ENCODE measurements around the gene HMOX2.
A peak's percentile ranks its signal among the peaks of the same experiment; 100 is the strongest.

The HMOX2 gene

DNA sequence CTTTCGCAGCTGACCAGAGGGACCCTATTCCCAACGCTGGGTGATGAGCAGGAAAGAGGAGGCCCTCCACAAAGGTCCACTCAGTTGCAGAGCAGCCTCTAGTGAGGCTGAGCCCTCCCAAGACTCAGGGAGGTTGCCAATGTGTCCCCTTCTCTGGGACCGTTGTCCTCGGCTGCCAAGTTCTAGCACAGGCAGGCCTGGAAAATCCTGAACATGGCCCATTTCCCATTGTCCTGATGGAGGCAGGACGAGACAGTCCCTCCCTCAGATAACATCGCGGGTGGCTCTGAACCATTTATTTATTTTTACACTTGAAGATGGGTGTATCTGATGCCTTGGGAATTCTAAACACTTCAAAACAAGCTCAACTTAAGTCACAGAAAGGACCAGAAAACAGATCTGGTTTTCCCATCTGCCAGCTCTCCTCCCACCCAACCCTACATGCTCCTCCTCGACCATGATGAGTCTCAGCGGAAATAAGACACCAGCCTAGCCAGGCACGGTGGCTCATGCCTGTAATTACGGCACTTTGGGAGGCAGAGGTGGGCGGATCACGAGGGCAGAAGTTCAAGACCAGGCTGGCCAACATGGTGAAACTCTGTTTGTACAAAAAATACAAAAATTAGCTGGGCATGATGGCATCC, 49.6 kb downstream of the HMOX2 start:
- no peak for DNase-seq

GRCh38 chr16:4529085-4530060, 53.2 kb downstream of the HMOX2 start:
- no peak for DNase-seq

GRCh38 chr16:4531811-4532210, 55.6 kb downstream of the HMOX2 start:
- no peak for DNase-seq

GRCh38 chr16:4532238-4532637, 56.0 kb downstream of the HMOX2 start:
- no peak for DNase-seq

DNA sequence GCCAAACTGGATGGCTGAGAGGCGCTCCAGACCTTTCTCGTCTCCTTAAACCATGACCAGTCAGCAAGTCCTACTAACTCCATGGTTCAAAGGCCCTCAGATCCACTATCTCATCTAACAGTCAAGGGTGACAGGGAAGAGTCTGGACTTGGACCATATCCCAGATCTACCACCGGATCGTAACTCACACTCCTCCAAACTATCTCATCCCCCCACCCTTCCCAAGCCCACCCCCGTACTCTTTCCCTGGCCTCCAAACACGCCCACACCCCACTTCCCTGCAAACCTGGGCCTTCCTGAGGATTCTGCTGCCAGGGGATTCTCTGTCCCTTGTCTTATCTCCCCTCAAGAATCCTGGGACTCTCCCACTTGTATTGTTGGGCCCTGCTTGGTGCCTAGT, 57.3 kb downstream of the HMOX2 start:
- no peak for DNase-seq

GRCh38 chr16:4534151-4534790, 58.1 kb downstream of the HMOX2 start:
- DNase-seq = no peak

DNA sequence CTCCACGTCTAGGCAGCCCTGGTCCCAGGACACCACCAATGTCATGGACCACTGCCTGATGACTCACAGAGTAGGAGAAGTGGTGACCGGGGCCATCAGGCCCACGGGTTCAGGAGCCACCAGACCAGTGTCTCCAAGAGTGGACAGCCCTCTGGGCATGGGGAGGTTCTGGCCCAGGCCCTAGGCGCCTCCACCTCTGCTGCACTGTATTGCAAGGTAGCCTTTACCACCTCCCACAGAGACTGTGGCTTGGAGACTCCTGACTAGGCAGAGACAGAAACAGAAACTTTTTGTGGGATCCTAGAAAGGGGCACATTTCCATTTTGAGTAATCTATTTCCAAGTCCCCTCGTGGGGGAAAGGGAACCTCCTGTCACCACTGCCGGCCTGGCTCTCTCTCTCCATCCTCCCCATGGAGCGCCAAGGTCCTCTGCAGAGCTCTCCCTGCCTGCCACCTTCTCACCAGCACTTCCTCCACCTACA, 59.5 kb downstream of the HMOX2 start:
- DNase-seq = no peak

- DNase-seq = no peak
Measured at GRCh38 chr16:4536391-4537106, 60.4 kb downstream of the HMOX2 start.

DNA sequence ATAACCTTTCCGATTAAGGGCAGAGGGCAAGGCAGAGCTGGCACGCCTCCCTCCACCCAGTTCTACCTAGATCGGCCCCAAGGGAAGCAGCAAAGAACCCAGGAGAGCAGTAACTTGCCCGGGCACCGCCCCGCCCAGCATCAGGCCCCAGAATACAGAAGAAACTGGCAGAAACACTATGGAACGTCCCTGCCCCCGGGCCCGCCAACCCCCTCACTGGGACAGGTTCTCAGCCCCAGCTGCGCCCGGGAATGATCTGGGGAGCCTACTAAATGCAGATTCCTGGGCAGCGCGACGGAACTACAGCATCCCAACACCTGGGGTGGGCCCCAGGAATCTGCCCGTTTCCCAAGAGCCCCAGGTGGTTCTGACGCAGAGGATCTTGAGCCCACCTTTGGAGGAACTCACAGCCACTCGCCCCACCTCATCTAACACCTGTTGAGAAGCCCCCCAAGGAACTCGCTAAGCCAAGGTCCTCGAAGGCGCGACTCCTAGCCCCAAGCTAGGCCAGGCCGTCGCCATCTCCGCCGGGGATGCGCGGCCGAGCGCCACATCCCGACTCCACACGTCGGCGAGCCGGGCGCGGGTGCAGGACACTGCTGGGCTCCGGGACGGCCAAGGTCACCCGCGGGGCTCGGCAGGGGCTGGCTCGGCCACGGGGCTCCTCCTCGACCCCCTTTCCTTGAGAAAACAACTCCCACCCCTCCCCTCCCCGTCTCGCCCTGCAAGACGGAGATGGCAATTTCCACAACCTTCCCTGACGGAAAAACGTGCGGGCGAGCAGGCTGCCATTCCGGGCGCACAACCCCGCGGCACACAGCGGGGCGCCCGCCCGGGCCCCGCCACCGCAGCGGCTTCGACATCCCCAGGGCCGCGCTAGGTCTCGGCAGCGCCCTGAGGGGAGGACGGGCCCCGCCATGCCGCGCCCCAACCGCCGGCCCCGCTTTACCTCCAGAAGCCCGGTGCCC, 61.5 kb downstream of the HMOX2 start:
- peak; percentile 18 for DNase-seq

DNA sequence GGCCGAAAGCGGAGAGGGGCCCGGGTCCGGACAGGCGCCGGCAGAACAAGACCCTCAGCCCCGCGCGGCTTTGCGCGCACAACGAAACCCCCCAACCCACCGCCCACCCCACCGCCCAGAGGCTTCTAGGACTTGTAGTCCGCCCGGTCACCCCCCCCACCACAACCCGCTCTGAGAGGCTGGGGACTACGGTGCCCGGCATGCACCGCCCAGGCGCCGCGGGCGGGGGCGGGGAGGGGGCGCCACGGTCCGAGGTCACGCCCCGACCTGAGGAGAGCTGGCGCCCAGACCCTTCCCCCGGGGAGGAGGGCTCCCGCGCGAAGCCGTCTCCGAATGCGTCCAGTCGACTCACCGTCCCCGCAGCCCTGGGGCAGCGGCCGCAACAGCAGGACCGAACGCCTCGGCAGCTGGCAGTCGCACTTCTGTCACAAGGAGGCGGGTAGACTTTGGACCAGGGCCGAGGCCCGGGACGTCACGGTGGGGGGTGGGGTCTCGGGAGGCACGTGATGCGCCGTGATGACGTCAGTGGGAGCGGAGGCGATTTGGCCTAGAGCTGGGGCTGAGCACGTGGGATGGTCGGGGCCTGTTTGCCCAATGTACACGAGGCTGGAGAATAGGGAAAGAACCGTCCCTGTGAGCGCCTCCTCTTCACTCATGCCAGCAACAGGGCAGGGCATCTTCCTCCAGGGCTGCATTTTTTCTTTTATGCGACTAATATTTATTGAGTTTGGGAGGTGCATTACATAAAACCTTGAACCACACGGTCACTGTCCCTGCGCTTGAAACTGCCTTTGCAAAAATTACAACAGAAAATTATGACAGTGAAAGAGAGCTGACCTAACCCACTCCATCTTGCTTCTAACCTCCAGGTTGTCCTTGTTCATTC, 62.4 kb downstream of the HMOX2 start, which contains the start of gene CDIP1:
CDIP1 (minus strand) TSS at position 424 of the 886 bp plus-strand sequence. CDS start 24,643 bp downstream, outside the sequence.
- DNase-seq = peak; percentile 97

GRCh38 chr16:4539716-4540284, 63.6 kb downstream of the HMOX2 start:
- DNase-seq = no peak

GRCh38 chr16:4544473-4544872, 68.3 kb downstream of the HMOX2 start:
- no peak for DNase-seq

- DNase-seq = no peak
Measured at GRCh38 chr16:4548124-4548523, 71.9 kb downstream of the HMOX2 start.

DNA sequence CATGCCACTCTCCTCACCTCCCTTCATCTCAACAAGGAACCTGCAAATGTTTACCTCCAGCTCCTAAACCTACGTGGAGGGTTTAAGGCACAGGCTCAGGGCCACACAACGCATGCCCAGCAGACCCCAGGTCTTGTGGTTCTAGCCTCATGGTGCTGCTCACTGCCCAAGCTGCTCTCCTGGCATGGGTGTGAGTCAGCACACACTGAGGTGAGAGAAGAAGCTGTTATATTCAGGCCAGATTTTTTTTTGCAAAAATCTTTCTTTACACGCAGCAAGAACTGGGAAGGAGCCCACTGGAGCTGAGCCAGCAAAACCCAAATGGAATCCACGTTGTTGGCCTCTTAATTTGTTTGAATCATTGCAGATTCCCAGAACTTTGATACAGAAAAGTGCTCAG, 74.4 kb downstream of the HMOX2 start:
- no peak for DNase-seq

DNA sequence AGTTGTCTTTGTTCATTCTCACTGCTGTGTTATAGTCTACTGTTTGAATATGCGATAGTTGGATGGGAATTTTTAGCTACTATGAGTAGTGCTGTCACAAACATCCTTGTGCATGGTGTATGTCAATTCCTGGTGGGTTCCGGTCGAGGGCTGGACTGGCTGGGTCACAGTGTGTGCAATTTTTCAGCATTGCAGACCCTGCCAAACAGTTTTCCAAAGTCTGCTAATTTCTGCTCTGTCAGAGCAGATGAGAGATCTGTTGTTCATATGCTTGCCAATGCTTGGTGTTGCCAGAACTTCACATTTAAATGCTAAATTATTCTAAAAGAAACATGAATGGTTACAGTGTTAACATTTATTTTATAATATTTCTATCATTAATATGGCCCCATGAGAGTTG, 76.3 kb downstream of the HMOX2 start:
- DNase-seq = no peak

- no peak for DNase-seq
Measured at GRCh38 chr16:4556112-4556511, 79.9 kb downstream of the HMOX2 start, which contains the start of gene C16orf96. Gene C16orf96 (plus strand): TSS chr16:4556340. CDS start chr16:4556490, 150 bp downstream.

DNA sequence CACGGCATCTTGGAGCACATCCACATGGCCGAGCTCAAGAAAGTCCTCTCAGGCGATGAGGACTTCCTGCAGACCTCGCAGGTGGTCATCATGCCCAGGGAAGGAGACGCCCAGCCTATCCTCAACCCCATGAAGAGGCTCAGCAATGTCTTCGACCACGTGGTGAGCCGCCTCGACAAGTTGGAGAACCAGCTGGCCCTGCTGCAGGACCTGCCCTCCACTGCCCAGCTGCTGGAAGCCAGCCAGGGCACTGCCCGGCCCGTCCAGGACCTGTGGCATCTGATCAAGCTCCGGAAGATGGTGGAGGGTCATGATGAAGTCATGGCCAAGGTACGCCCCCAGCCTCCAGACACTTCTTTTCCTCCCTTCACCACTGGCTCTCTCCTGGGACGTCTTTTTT, 80.4 kb downstream of the HMOX2 start:
- DNase-seq = no peak

GRCh38 chr16:4557973-4558372, 81.8 kb downstream of the HMOX2 start:
- DNase-seq = no peak

Data from stimulated activated CD4-positive, alpha-beta T cell treated with anti-CD3 and anti-CD28 coated beads, Interleukin-12 subunit alpha, Interleukin-12 subunit beta, amount 100 ng/mL, for 4 hours (primary cell).